A549 (cell line): ENCODE results near the gene THY1. TPM values are rescaled to one million over a fixed set of nuclear protein-coding genes. Genes with fewer than 3 reads are reported as not detected.
A peak's percentile ranks its signal among the peaks of the same experiment; 100 is the strongest.
"Not testable (repeated sequence)": the region's sequence is repeated elsewhere in the genome, so short reads cannot be mapped to it uniquely, and the experiment has no call there.

Experiments used
- ATAC-seq, 2 experiments: fragments of 200-7000 bp in 1 of 2; fragments of >200 bp in 1 of 2; cut with Nextera tagmentation in 1 of 2; cut with Tn5 transposase in 1 of 2; 3 replicates each; pipeline versions ENCODE4 v1.8.0 to v1.9.1; 2018 to 2020; ENCODE audit warnings: mild to moderate bottlenecking in 1 of 2, moderate library complexity in 1 of 2
- CTCF ChIA-PET: fragments of 300-600 bp; sonication (Branson Sonifier 250); formaldehyde crosslinking; extraction: SDS; loops from one replicate; lab custom pipeline; 2021; ENCODE audit warnings: antibody characterized with exemption, inconsistent platforms; lab: Yijun Ruan, JAX
- POLR2A ChIA-PET: fragments of 350-600 bp; formaldehyde crosslinking; extraction: SDS; loops from one replicate; lab custom pipeline; 2021; ENCODE audit warnings: antibody characterized with exemption, inconsistent platforms; lab: Yijun Ruan, JAX
- DNase-seq, 2 experiments: peaks; one replicate each; pipeline versions ENCODE4 v3.0.0 to v3.0.0-alpha.2; 2011 to 2016; ENCODE audit warnings: low read depth in 1 of 2, low spot score in 1 of 2
- FAIRE-seq: peaks from 2 replicates; lab custom pipeline; 2011; peaks lifted over from hg19 to GRCh38; lab: Jason Lieb, UNC
- H3K27ac ChIP-seq, 2 experiments: fragments of >200 bp; sonication (Bioruptor Twin); formaldehyde crosslinking; 3 replicates each; pipeline ENCODE4 v1.5.1; 2016 to 2017
- H3K4me1 ChIP-seq: fragments of >200 bp; sonication (Bioruptor Twin); formaldehyde crosslinking; 3 replicates; pipeline ENCODE4 v1.6.1; 2016
- H3K4me2 ChIP-seq: fragments of >200 bp; sonication (Bioruptor Twin); formaldehyde crosslinking; 3 replicates; pipeline ENCODE4 v1.6.1; 2016
- H3K4me3 ChIP-seq: fragments of >200 bp; sonication (Bioruptor Twin); formaldehyde crosslinking; 3 replicates; pipeline ENCODE4 v1.5.1; 2016
- H3K9me3 ChIP-seq: fragments of >200 bp; sonication (Bioruptor Twin); formaldehyde crosslinking; 3 replicates; pipeline ENCODE4 v1.6.1; 2016
- CHD4 ChIP-seq: fragments of 200-600 bp; sonication (generic); IDR thresholded peaks from 2 replicates; pipeline ENCODE4 v1.6.1; 2016; ENCODE audit warnings: antibody characterized with exemption, mild to moderate bottlenecking, borderline replicate concordance
- EHMT2 ChIP-seq: fragments of 200-600 bp; sonication (generic); IDR thresholded peaks from 2 replicates; pipeline ENCODE4 v1.6.1; 2016; ENCODE audit warnings: antibody characterized with exemption, low read depth, mild to moderate bottlenecking, moderate library complexity
- EP300 ChIP-seq, 2 experiments: fragments of >200 bp; sonication (Bioruptor Twin); formaldehyde crosslinking; IDR thresholded peaks; 2 replicates in 1 of 2; 3 replicates in 1 of 2; pipeline ENCODE4 v1.6.1; 2016 to 2017
- FOXS1 ChIP-seq: fragments of 250-450 bp; sonication (Bioruptor Pico); IDR thresholded peaks from 2 replicates; pipeline ENCODE4 v1.5.0; 2020; ENCODE audit warnings: mild to moderate bottlenecking, moderate library complexity
- MAFK ChIP-seq: fragments of 450-650 bp; IDR thresholded peaks from 2 replicates; pipeline ENCODE4 v1.6.1; 2014; ENCODE audit not compliant: partially characterized antibody
- NFE2L2 ChIP-seq: fragments of 150-350 bp; conservative IDR thresholded peaks from 2 replicates; pipeline ENCODE4 v1.6.1; 2014; ENCODE audit warnings: low read length
- POLR2A ChIP-seq: IDR thresholded peaks from 2 replicates; pipeline ENCODE4 v1.6.1; 2012; ENCODE audit warnings: mild to moderate bottlenecking, low read length
- RFX5 ChIP-seq: fragments of 450-650 bp; IDR thresholded peaks from 2 replicates; pipeline ENCODE4 v1.7.1; 2014; ENCODE audit warnings: antibody characterized with exemption, mild to moderate bottlenecking, moderate library complexity
- TFCP2L1 ChIP-seq: fragments of 250-450 bp; sonication (Bioruptor Pico); IDR thresholded peaks from 2 replicates; pipeline ENCODE4 v1.5.0; 2021; ENCODE audit warnings: mild to moderate bottlenecking
- TP53 ChIP-seq: fragments of 250-450 bp; sonication (Bioruptor Pico); IDR thresholded peaks from 2 replicates; pipeline ENCODE4 v1.5.0; 2021; ENCODE audit warnings: mild to moderate bottlenecking, moderate library complexity
- WGBS: methylation state at CpG from one replicate; pipeline ENCODE4 v1.1.6; 2017; ENCODE audit errors: missing lambda C conversion rate; 5-methylcytosine and 5-hydroxymethylcytosine counted together
- polyA plus RNA-seq, 4 experiments: library from polyadenylated mRNA; depleted of rRNA in 3 of 4; stranded (reverse); fragments of >200 nt; fragmentation: RNase III in 1 of 4; extraction: RNeasy Plus Mini Kit Qiagen cat#74134 plus additional on column Dnase treatment in 1 of 4; gene quantifications; 2 replicates in 3 of 4; 3 replicates in 1 of 4; pipeline ENCODE4 v1.2.3, GENCODE V29; 2011 to 2017
- TF ChIP-seq, protein P1 (sequence below): fragments of 250-450 bp; sonication (Bioruptor Pico); IDR thresholded peaks from 2 replicates; pipeline ENCODE4 v1.5.0; 2021; ENCODE audit warnings: mild to moderate bottlenecking, moderate library complexity, borderline replicate concordance
- TF ChIP-seq, protein P2 (sequence below): fragments of 450-650 bp; IDR thresholded peaks from 2 replicates; pipeline ENCODE4 v1.6.1; 2014; ENCODE audit warnings: antibody characterized with exemption
- TF ChIP-seq, protein P3 (sequence below): fragments of >200 bp; sonication (Bioruptor Twin); formaldehyde crosslinking; IDR thresholded peaks from 2 replicates; pipeline ENCODE4 v1.6.1; 2016
- TF ChIP-seq, protein P4 (sequence below): fragments of 250-450 bp; sonication (Bioruptor Pico); IDR thresholded peaks from 2 replicates; pipeline ENCODE4 v1.5.0; 2020; ENCODE audit warnings: low read depth, mild to moderate bottlenecking, moderate library complexity
- TF ChIP-seq, protein P5 (sequence below): fragments of 150-350 bp; IDR thresholded peaks from 2 replicates; pipeline ENCODE4 v1.6.1; 2014; ENCODE audit warnings: low read depth, mild to moderate bottlenecking, low read length

Gene THY1
- polyA plus RNA-seq, 2 of the 4 experiments (the other 2 are of a cell fraction), result 7.1 to 19.9 TPM

DNA sequence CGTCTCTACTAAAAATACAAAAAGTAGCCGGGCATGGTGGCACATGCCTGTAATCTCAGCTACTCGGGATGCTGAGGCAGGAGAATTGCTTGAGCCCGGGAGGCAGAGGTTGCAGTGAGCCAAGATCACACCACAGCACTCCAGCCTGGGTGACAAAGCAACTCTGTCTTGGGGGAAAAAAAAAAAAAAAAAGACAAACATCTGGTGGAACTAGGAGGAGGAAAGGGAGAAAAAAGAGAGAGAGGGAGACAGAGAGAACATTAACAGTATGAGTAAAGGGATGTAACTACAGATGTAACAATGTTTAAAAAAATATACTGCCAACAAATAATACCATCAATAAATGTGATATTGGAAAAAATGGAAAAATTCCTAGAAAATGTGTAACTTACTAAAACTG, 32.3 kb upstream of the THY1 start:
- H3K4me3 ChIP-seq, ATAC-seq, H3K4me2 ChIP-seq, FAIRE-seq, H3K27ac ChIP-seq, H3K4me1 ChIP-seq, H3K9me3 ChIP-seq, DNase-seq, POLR2A ChIA-PET: not testable (repeated sequence)
- CTCF ChIA-PET, result interaction anchor here (0.7 kb wide), 1 partner anchor 25 kb away, joined by 3 read pairs; no protein-coding TSS in a partner anchor
- WGBS, result 44% methylated on average over 4 of the region's 4 CpGs

DNA sequence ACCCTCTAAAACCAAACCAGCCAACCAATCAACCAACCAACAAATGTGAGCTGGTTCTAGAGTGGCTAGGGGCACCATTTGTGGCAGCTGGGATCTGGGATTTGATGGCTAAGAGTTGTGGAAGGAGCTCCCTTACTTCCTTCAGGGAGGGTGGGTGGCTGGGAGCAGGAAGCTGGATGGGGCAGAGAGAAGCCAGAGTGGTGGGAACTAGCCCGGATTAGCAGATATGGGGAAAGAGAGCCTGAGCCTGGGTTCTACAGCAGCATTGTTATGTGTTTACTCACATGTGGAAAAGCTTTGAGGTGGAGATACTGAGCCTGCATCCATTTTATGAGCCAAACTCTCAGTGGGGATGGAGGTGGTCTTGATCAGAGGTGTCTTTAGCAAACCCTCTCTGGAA, 30.9 kb upstream of the THY1 start:
- ATAC-seq (no peak), DNase-seq (no peak), FAIRE-seq (no peak)
- Histone ChIP-seq H3K4me3 (no peak overlapping the region), H3K4me1 (no peaks in the 10 kb centered on the region), H3K27ac (no peak overlapping the region), H3K9me3 (no peaks in the 10 kb centered on the region), H3K4me2 (no peak overlapping the region)
- 45% methylated on average over 1 of the region's 1 CpG for WGBS
- TF ChIP-seq, protein P1, sequence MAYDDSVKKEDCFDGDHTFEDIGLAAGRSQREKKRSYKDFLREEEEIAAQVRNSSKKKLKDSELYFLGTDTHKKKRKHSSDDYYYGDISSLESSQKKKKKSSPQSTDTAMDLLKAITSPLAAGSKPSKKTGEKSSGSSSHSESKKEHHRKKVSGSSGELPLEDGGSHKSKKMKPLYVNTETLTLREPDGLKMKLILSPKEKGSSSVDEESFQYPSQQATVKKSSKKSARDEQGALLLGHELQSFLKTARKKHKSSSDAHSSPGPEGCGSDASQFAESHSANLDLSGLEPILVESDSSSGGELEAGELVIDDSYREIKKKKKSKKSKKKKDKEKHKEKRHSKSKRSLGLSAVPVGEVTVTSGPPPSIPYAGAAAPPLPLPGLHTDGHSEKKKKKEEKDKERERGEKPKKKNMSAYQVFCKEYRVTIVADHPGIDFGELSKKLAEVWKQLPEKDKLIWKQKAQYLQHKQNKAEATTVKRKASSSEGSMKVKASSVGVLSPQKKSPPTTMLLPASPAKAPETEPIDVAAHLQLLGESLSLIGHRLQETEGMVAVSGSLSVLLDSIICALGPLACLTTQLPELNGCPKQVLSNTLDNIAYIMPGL, result no peak
- TF ChIP-seq EHMT2 (no peak), POLR2A (no peak), TFCP2L1 (no peak), MAFK (no peak), EP300 (IDR thresholded peaks at IDR 0.05) (no peak), NFE2L2 (no peak), RFX5 (no peak), FOXS1 (CRISPR knock-in tag) (no peak), CHD4 (no peak), TP53 (CRISPR knock-in tag) (no peak)
- TF ChIP-seq, protein P2, sequence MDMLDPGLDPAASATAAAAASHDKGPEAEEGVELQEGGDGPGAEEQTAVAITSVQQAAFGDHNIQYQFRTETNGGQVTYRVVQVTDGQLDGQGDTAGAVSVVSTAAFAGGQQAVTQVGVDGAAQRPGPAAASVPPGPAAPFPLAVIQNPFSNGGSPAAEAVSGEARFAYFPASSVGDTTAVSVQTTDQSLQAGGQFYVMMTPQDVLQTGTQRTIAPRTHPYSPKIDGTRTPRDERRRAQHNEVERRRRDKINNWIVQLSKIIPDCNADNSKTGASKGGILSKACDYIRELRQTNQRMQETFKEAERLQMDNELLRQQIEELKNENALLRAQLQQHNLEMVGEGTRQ, result no peak
- TF ChIP-seq, protein P3, sequence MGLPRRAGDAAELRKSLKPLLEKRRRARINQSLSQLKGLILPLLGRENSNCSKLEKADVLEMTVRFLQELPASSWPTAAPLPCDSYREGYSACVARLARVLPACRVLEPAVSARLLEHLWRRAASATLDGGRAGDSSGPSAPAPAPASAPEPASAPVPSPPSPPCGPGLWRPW, result no peak
- TF ChIP-seq, protein P4, sequence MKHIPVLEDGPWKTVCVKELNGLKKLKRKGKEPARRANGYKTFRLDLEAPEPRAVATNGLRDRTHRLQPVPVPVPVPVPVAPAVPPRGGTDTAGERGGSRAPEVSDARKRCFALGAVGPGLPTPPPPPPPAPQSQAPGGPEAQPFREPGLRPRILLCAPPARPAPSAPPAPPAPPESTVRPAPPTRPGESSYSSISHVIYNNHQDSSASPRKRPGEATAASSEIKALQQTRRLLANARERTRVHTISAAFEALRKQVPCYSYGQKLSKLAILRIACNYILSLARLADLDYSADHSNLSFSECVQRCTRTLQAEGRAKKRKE, result no peak
- ChIA-PET POLR2A (no interaction called here), CTCF (interaction anchor here (0.8 to 1.0 kb wide), 2 partner anchors 73 to 114 kb away, joined by 3 to 4 read pairs; partner anchors contain the start of gene USP2)

DNA sequence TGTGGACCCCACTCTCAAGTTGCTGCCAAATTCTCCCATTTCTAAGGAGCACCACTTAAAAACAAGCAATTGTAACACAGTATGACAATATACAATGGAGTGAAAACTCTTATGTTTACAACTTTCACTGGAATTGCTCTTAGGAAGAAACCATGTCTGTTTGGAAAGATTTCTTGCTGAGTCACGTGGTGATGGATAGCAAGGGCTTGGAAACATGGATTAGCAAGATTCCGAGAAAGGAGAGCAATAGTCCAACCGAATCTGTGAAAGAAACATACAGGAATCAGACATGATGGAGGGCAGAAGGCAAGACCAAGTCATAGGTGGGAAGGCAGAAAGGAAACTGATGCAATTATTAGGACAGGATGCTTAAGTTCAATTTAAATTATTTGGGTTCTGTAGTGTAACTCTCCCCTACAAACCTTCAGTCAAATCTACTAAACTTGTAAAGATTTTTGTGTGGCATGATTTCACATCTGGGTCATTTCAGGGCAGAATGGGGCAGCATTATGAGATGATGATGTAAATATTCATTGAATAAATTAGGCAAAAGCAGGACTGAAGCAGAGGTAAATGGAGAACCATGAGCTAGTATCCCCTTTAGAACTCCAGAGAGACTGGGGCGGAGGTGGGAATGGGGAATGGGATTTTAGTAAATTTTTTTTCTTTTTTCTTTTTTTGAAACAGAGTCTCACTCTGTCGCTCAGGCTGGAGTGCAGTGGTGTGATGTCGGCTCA, 27.8 kb upstream of the THY1 start:
- ATAC-seq (no peak), FAIRE-seq (no peak), DNase-seq (no peak)
- Histone ChIP-seq H3K9me3 (no peaks in the 10 kb centered on the region), H3K4me3 (no peak overlapping the region), H3K27ac (no peak overlapping the region), H3K4me1 (no peaks in the 10 kb centered on the region), H3K4me2 (no peak overlapping the region)
- WGBS, result 81% methylated on average over 6 of the region's 6 CpGs
- POLR2A ChIA-PET, result no interaction called here
- CTCF ChIA-PET, result no interaction called here
- 0 out of 2 replicates have a peak, but pooled peaks have one; percentile 26 for TF ChIP-seq NFE2L2
- TF ChIP-seq, protein P5, sequence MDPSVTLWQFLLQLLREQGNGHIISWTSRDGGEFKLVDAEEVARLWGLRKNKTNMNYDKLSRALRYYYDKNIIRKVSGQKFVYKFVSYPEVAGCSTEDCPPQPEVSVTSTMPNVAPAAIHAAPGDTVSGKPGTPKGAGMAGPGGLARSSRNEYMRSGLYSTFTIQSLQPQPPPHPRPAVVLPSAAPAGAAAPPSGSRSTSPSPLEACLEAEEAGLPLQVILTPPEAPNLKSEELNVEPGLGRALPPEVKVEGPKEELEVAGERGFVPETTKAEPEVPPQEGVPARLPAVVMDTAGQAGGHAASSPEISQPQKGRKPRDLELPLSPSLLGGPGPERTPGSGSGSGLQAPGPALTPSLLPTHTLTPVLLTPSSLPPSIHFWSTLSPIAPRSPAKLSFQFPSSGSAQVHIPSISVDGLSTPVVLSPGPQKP, result no peak
